Body of pancreas (tissue), 4 donors: Measurements from ENCODE around the gene WDR17.

ENCODE experiments used
- CTCF ChIP-seq, 7 experiments: fragments of 450-650 bp in 4 of 7; fragments of 200-600 bp in 3 of 7; sonication (generic) in 3 of 7; IDR thresholded peaks; one replicate each; pipeline ENCODE4 v1.5.1; 2016 to 2019; ENCODE audit warnings: antibody characterized with exemption in 7 of 7
- POLR2A ChIP-seq, 3 donors: fragments of 450-650 bp; IDR thresholded peaks; one replicate each; pipeline ENCODE4 v1.6.1; 2016; ENCODE audit warnings: antibody characterized with exemption in 3 of 3, mild to moderate bottlenecking in 2 of 3

GRCh38 chr4:176139518-176139917, 73.9 kb downstream of the WDR17 start:
- no peak for TF ChIP-seq POLR2A (IDR thresholded peaks at IDR 0.05)
- no peak for TF ChIP-seq CTCF (IDR thresholded peaks at IDR 0.05)
